HL-60/S4 treated with retinoic acid at 250 ng/mL for 4 days and 3 days (cell line): ENCODE results near the gene LRRK1.

ENCODE experiments used
- in situ Hi-C: fragments of 300-500 bp; cut with MboI; formaldehyde crosslinking; loops from 2 replicates; pipeline ENCODE4 v1.7.0; 2022; ENCODE audit warnings: low sequenced_read_pairs

Gene LRRK1

DNA sequence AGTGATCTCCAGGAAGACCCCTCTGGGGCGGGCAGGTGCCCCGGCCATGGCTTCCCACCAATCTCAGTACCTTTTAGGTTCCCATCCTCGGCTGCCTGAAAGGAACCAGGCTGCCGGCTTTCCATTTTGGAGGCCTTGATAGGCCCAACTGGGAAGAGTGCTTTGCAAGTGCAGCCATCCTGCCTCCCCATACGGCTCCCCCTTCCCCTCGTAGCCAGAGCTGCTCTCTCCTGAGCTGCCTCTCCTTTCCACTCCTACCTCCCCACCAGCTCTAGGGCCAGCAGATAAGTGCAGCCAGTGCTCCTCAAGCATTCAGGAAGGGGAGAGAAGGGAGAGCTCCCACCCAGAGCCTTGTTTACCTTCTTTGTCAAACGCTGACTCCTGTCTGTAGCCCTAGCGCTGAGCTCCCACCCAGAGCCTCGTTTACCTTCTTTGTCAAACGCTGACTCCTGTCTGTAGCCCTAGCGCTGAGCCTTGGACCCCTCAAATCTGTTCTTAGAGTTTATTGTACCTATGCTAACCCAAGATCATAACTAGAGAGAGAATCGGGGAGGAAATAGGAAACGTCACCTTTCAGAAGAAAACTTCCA, 133.0 kb downstream of the LRRK1 start:
- in situ Hi-C loops, result no loop called here

DNA sequence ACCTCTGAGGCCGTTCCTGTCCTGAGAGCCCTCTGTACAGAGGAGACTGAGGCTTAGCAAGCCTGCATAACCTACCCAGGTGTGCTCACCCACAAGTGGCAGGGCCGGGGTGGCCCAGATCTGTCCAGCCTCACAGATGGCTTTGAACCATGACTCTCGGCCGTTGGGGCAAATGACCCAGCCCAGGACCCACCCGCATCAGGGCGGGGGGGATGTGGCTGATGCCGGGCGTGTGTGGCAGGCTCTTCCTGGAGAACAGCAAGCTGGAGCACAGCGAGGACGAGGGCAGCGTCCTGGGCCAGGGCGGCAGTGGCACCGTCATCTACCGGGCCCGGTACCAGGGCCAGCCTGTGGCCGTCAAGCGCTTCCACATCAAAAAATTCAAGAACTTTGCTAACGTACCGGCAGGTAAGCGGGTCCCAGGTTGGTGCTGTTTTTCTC, 133.5 kb downstream of the LRRK1 start:
- in situ Hi-C loops, result no loop called here

GRCh38 chr15:101053261-101053660, 134.1 kb downstream of the LRRK1 start:
- in situ Hi-C loops, result no loop called here

DNA sequence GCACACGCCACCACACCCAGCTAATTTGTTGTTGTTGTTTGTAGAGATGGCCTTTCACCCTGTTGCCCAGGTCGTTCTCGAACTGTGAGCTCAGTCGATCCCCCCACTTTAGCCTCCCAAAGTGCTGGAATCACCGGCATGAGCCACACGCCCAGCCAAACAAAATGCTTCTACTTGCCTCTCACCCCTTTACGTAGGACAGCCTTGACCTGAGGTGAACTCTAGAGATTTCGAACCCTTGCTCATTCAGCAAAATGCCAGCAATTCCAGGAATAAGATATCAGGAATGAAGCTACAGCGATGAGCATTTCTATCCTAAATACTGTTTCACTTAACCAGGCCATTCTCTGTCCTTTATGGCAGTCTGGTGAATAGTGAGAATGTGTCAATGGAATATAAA, 135.0 kb downstream of the LRRK1 start:
- in situ Hi-C loops, result no loop called here

- in situ Hi-C loops, result no loop called here
These were observed 135.8 kb downstream of the LRRK1 start for GRCh38 chr15:101054991-101055390.

DNA sequence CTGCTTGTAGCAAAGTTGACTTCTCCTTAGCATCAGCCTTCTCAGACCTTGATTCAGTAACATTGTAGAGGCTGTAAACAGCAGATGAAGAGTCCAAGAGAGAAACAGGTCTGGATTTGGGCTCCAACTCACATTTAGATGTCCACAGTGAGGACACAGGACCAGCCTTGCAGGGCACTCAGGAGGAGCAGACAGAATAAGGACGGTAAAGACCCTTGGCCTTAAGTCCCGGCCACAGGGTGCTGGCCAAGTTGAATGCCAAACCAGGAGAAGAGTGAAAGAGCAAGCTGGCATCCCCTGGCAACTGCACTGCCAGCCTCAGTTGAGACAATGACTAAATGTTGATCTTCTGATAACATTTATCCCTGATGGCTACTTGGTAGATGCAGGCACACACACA, 136.3 kb downstream of the LRRK1 start:
- in situ Hi-C loops, result no loop called here

DNA sequence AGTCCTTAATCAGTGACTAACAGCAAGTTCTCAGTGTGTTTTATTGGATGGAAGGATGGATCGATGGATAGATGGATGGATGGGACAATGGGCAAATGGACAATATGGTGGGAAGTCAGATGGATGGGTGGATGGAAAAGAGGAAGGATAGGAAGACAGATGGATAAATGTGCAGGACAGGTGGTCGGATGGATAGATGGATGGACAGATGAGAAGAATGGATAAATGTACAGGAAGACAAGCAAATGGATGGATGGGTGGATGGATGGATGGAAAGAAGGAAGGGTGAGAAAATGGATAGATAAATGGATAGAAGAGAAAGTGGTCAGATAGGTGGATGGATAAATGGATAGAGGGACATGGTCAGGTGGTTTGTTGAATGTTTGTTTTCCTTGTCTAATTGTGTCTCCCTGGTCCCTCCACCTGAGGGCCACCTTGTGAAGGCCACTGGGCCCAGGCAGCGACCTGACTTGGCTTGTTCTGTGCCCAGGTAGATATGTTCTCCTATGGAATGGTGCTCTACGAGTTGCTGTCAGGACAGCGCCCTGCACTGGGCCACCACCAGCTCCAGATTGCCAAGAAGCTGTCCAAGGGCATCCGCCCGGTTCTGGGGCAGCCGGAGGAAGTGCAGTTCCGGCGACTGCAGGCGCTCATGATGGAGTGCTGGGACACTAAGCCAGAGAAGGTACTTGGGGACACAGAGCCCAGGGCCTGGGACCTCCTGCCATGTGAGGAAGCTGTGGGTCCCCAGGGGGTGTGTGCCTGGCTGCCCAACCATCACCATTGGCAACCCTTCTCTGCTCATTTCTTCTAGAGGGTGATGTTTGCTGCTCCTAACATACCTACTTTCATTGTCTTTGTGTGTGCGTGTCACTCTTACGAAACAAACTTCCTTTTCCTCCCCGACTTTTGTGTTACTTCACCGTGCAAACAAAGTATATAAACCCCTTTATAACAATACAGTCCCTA, 137.5 kb downstream of the LRRK1 start:
- in situ Hi-C loops, result no loop called here

DNA sequence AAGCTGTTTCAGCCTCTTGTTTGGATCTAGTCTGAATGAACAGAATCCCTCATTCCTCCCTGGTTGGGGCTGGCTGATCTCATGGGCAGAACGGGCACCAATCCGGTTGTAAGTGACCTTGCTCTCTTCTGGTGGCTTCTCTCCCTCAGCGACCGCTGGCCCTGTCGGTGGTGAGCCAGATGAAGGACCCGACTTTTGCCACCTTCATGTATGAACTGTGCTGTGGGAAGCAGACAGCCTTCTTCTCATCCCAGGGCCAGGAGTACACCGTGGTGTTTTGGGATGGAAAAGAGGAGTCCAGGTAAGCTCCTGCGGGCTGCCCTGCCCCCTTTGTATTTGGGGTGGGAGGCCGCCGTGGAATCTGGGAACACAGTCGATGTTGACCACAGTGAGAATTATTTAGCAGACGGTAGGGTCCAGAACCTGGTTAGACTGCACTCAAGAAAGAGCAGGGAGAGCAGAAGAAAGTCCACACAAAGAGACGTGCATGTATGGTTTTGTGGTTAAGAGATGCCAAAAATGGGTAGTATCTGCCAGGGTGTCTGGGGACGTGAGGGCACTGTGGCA, 138.8 kb downstream of the LRRK1 start:
- in situ Hi-C loops, result no loop called here

- in situ Hi-C loops, result no loop called here
These were observed 139.6 kb downstream of the LRRK1 start for GRCh38 chr15:101058735-101059134.

DNA sequence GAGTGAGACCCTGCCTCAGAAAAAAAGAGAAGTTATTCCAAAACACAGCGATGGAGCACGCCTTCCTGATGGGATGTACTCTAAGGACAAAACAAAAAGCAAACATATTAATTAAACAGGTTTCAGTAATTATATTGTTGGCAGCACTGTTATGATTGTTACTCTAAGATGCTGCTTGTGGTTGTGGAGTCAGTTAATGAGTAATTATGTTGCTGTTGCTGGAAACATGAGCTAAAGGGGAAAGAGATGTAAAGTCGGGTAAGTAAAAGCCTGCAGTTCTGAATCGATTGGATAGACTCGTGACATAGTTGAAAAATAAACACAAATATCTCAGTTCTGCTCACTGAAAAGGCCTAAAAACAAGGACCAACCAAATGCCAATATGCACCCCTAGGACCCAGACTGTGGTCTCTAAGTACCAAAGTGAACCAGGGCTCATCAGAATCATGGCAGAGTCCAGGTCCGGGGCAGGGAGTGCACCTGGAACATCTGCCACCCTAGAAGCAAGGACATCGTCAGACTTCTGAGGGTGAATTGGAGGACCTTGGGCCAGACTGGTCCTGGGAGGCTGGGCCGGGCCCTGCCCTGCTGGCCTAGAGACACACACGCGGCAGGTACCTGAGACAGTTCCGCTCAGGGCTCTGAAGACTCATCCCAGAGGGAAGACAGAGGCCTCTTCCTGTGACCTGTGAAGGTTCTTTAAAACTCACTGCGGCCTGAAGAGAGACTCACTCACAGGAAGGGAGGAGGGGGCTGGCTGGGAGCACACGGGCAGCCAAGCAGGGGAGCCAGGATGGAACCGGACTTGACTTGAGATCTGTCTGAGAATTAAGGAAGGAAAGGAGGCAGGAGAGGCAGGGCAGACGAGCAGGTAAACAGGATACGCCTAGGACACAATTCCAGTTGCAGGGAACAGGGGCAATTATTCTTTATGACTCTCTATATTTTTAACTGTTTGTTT, 140.5 kb downstream of the LRRK1 start:
- in situ Hi-C loops, result no loop called here

DNA sequence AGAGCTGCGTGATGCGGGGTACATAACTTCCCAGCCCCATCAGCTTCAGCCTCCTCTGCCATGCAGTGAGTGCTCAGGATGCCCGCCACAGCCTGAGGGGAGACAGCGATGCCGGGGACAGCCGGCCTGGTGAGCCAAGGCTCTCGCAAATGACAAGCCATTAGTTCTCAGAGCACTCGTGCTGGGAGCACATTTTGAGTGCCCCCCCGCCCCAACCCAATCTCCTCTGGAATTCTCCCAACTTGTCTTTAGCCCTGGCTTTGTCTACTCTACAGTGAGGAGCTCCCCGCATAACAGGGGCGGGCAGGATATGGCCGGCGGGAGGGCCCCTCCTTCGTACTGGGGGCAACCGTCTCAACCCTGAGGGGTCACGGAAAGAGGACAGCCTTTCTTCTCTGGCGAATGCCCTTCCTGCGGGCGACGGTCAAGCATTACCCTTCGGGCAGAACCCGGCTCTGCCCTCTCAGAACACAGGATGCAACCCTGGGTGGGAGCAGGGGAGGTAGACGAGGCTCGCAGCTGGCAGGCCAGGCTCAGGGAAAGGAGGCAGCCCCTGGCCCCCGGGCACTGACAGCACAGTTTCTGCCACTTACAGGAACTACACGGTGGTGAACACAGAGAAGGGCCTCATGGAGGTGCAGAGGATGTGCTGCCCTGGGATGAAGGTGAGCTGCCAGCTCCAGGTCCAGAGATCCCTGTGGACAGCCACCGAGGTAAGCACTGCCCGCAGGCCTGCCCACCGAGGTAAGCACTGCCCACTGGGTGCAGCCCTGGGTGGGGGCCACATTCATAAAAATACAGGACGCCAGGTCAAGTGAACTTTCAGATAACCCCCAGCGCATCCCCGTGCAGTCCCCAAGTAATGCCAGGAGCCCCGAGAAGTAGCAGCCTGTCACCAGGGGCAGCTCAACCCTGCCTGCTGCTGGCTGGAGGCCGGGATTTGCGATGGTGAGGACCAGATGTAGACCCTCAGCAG, 141.7 kb downstream of the LRRK1 start:
- in situ Hi-C loops, result no loop called here

GRCh38 chr15:101062063-101062462, 142.9 kb downstream of the LRRK1 start:
- in situ Hi-C loops, result no loop called here

GRCh38 chr15:101062471-101063171, 143.5 kb downstream of the LRRK1 start:
- in situ Hi-C loops, result no loop called here

- in situ Hi-C loops, result no loop called here
These were observed 144.1 kb downstream of the LRRK1 start for GRCh38 chr15:101063212-101063611.

DNA sequence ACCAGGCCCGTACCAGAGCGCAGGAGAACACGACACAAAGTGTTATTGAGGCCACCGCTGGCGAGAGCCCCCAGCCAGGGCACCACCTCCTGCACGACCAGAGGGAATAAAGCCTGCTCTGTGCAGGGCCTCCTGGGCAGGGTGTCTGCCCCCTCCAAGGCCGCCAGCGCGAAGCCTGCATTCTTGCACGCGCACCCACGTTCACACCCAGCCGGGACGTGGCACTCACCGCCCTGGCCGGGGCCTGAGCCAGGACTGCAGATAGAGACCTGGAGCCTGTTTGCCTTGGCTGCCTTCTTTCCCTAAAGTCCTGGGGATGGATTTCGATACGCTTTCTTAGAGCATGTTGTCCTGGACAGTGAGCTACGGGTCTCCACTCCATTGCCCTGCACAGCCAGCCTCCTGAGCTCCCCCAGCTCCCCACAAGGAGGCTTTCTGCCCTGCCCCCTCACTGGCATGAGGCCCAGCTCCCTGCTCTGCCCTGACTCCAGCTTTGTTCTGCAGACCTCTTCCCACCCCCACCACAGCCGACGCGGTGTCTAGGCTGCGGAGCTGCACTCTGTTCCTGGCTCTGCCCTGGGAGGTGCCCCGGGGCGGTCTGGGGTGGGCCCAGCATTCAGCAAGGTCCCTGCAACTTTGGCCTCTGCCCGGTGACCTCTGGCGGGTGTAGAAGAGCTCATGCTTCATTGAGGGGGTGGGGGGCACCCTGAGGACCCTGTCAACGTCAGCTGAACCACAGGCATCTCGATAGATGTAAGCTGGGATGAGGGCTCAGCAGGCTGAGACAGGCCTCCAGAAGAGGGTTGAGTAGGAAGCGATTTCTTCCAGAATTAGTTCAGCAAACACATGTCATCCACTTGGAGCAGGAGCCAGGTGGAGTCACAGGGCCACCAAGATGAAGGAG, 145.0 kb downstream of the LRRK1 start:
- in situ Hi-C loops, result no loop called here

- in situ Hi-C loops, result no loop called here
These were observed 145.8 kb downstream of the LRRK1 start for GRCh38 chr15:101064795-101065569.

- in situ Hi-C loops, result no loop called here
These were observed 146.5 kb downstream of the LRRK1 start for GRCh38 chr15:101065570-101066221.
